HepG2 (cell line): Measurements from ENCODE around the gene HSD11B2. TPM values are rescaled to one million over a fixed set of nuclear protein-coding genes. Genes with fewer than 3 reads are reported as not detected.

Experiments
- ATAC-seq: fragments of 200-7000 bp; cut with Tn5 transposase; 3 replicates; pipeline ENCODE4 v1.9.1; 2020; ENCODE audit warnings: mild to moderate bottlenecking, moderate library complexity
- BruUV-seq: library from RNA; stranded (reverse); fragments of 400-500 nt; replicated peaks from 2 replicates; lab custom pipeline; 2021; lab: Mats Ljungman, UMichigan
- CTCF ChIA-PET: fragments of 300-600 bp; formaldehyde crosslinking; extraction: SDS; loops from one replicate; lab custom pipeline; 2021; ENCODE audit warnings: low total read pairs, inconsistent platforms, low intra/inter-chr PET ratio; lab: Yijun Ruan, JAX
- POLR2A ChIA-PET: fragments of 350-600 bp; sonication (Branson Sonifier 250); formaldehyde crosslinking; loops from one replicate; lab custom pipeline; 2020; ENCODE audit warnings: antibody characterized with exemption, inconsistent platforms; lab: Yijun Ruan, JAX
- DNase-seq: peaks from one replicate; pipeline ENCODE4 v3.0.0-alpha.2; 2015; ENCODE audit warnings: low spot score
- FAIRE-seq: peaks from 3 replicates; lab custom pipeline; 2011; peaks lifted over from hg19 to GRCh38; lab: Jason Lieb, UNC
- H2AFZ ChIP-seq: one replicate; pipeline ENCODE4 v1.6.1; 2011; ENCODE audit warnings: low read length, inconsistent platforms
- H3K27ac ChIP-seq: fragments of 300-600 bp; 3 replicates; pipeline ENCODE4 v1.8.0; 2011; ENCODE audit warnings: mixed run types, mild to moderate bottlenecking, mixed read lengths, low read length, inconsistent platforms; ENCODE audit not compliant: insufficient read depth; ENCODE audit errors: extremely low read length
- H3K27me3 ChIP-seq, 2 experiments: fragments of 200-600 bp in 1 of 2; 2 replicates in 1 of 2; 3 replicates in 1 of 2; pipeline versions ENCODE4 v1.6.0 to v1.8.0; 2011; ENCODE audit warnings: low read length in 2 of 2, mild to moderate bottlenecking in 2 of 2, moderate library complexity in 2 of 2, inconsistent platforms in 1 of 2; ENCODE audit not compliant: insufficient read depth in 2 of 2, control insufficient read depth in 1 of 2
- H3K36me3 ChIP-seq, 2 experiments: fragments of 200-600 bp in 1 of 2; replicated peaks in 1 of 2; 2 replicates in 1 of 2; 3 replicates in 1 of 2; pipeline versions ENCODE4 v1.5.1 to v1.8.0; 2011; ENCODE audit warnings: low read length in 2 of 2, inconsistent platforms in 1 of 2; ENCODE audit not compliant: insufficient read depth in 2 of 2, control insufficient read depth in 1 of 2
- H3K4me1 ChIP-seq: 2 replicates; pipeline ENCODE4 v1.5.1; 2012; ENCODE audit warnings: low read length, inconsistent platforms; ENCODE audit not compliant: insufficient read depth
- H3K4me2 ChIP-seq: 2 replicates; pipeline ENCODE4 v1.6.0; 2011; ENCODE audit warnings: low read depth, low read length, inconsistent platforms
- H3K4me3 ChIP-seq, 3 experiments: fragments of 200-600 bp in 1 of 3; sonication (generic), shearing (Covaris generic) in 1 of 3; replicated peaks in 1 of 3; 2 replicates each; pipeline ENCODE4 v1.5.1; 2011 to 2016; ENCODE audit warnings: low read length in 3 of 3, inconsistent platforms in 2 of 3, low read depth in 2 of 3, mild to moderate bottlenecking in 2 of 3, control low read depth in 1 of 3, mixed read lengths in 1 of 3; ENCODE audit not compliant: insufficient read depth in 1 of 3
- H3K79me2 ChIP-seq: one replicate; pipeline ENCODE4 v1.6.1; 2011; ENCODE audit warnings: low read length, inconsistent platforms; ENCODE audit not compliant: insufficient read depth
- H3K9ac ChIP-seq: 2 replicates; pipeline ENCODE4 v1.6.0; 2011; ENCODE audit warnings: mild to moderate bottlenecking, low read depth, low read length, inconsistent platforms; ENCODE audit not compliant: insufficient read depth
- H3K9me3 ChIP-seq: 2 replicates; pipeline ENCODE4 v1.5.1; 2012; ENCODE audit warnings: mild to moderate bottlenecking, low read length
- H4K20me1 ChIP-seq: 2 replicates; pipeline ENCODE4 v1.6.0; 2011; ENCODE audit warnings: inconsistent platforms, mild to moderate bottlenecking, low read length, moderate library complexity; ENCODE audit not compliant: insufficient read depth
- CC2D1A ChIP-seq: sonication (generic); formaldehyde crosslinking; IDR thresholded peaks from 2 replicates; pipeline ENCODE4 v1.8.1; 2023; ENCODE audit warnings: mild to moderate bottlenecking, missing genetic modification reagents
- CENPX ChIP-seq: sonication (generic); formaldehyde crosslinking; IDR thresholded peaks from 2 replicates; pipeline ENCODE4 v1.9.0; 2021; ENCODE audit warnings: mild to moderate bottlenecking, missing genetic modification reagents, moderate library complexity
- MEF2D ChIP-seq: sonication (generic); formaldehyde crosslinking; IDR thresholded peaks from 2 replicates; pipeline ENCODE4 v1.5.1; 2020; ENCODE audit warnings: mild to moderate bottlenecking, missing genetic modification reagents
- MXI1 ChIP-seq: IDR thresholded peaks from 3 replicates; pipeline ENCODE4 v1.6.1; 2012; ENCODE audit warnings: low read depth, low read length, inconsistent platforms, borderline replicate concordance
- PHF20 ChIP-seq: sonication (generic); formaldehyde crosslinking; IDR thresholded peaks from 2 replicates; pipeline ENCODE4 v1.5.0; 2020; ENCODE audit warnings: mild to moderate bottlenecking, missing genetic modification reagents
- SRSF4 ChIP-seq: fragments of 200-400 bp; formaldehyde crosslinking; IDR thresholded peaks from one replicate; pipeline ENCODE4 v1.6.1; 2018; ENCODE audit warnings: mild to moderate bottlenecking, low read depth, low read length, moderate library complexity; ENCODE audit not compliant: poor library complexity, severe bottlenecking
- TARDBP ChIP-seq: sonication (generic); formaldehyde crosslinking; IDR thresholded peaks from 2 replicates; pipeline ENCODE4 v1.8.0; 2022; ENCODE audit warnings: mild to moderate bottlenecking, missing genetic modification reagents
- ZNF317 ChIP-seq: sonication (generic); formaldehyde crosslinking; IDR thresholded peaks from 2 replicates; pipeline ENCODE4 v1.5.0; 2020; ENCODE audit warnings: mild to moderate bottlenecking, missing genetic modification reagents
- ZNF441 ChIP-seq: sonication (generic); formaldehyde crosslinking; IDR thresholded peaks from 2 replicates; pipeline ENCODE4 v1.7.0; 2021; ENCODE audit warnings: missing genetic modification reagents, borderline replicate concordance
- ZNF660 ChIP-seq: sonication (generic); formaldehyde crosslinking; IDR thresholded peaks from 2 replicates; pipeline ENCODE4 v1.5.1; 2020; ENCODE audit warnings: mild to moderate bottlenecking, low read depth, missing genetic modification reagents, borderline replicate concordance
- WGBS: methylation state at CpG from one replicate; pipeline ENCODE4 v1.1.6; 2017; ENCODE audit warnings: low lambda C conversion rate; 5-methylcytosine and 5-hydroxymethylcytosine counted together
- in situ Hi-C: cut with HindIII; loops from 2 replicates; pipeline ENCODE4 v1.10.0; 2017; ENCODE audit warnings: low pct_unique_long_range_greater_than_20kb; ENCODE audit not compliant: extremely low pct_ligation_motif_present
- intact Hi-C: fragments of 100-400 bp; cut with micrococcal nuclease; formaldehyde crosslinking; loops from one replicate; pipeline ENCODE4 v1.10.0; 2022; ENCODE audit not compliant: unreplicated experiment
- polyA plus RNA-seq, 8 experiments: library from polyadenylated mRNA; depleted of rRNA in 3 of 8; stranded (reverse) in 7 of 8; unstranded in 1 of 8; fragments of >200 nt; fragmentation: Illumina TruSeq in 4 of 8; extraction: Trizol in 4 of 8; gene quantifications; 2 replicates each; pipeline versions ENCODE4 v1.2.1 to v1.2.3, GENCODE V29; 2011 to 2016; ENCODE audit warnings: low read depth in 4 of 8, missing spikeins in 1 of 8, mixed read lengths in 1 of 8; ENCODE audit not compliant: insufficient read depth in 1 of 8
- total RNA-seq, 5 experiments: library from RNA; depleted of rRNA; stranded (reverse); fragments of >200 nt; fragmentation: Illumina TruSeq; extraction: Trizol; gene quantifications; 2 replicates each; pipeline ENCODE4 v1.2.3, GENCODE V29; 2016; ENCODE audit warnings: low read depth in 1 of 5
- TF ChIP-seq, protein P1 (sequence below): sonication (generic); formaldehyde crosslinking; IDR thresholded peaks from 2 replicates; pipeline ENCODE4 v1.8.0; 2022; ENCODE audit warnings: mild to moderate bottlenecking, missing genetic modification reagents; ENCODE audit not compliant: insufficient replicate concordance

HSD11B2 gene
- total and polyA plus RNA-seq, 2 of the 13 experiments (the other 11 are each of a cell fraction or from before 2014, with no cell fraction given) = 8.9 to 13.6 TPM

DNA sequence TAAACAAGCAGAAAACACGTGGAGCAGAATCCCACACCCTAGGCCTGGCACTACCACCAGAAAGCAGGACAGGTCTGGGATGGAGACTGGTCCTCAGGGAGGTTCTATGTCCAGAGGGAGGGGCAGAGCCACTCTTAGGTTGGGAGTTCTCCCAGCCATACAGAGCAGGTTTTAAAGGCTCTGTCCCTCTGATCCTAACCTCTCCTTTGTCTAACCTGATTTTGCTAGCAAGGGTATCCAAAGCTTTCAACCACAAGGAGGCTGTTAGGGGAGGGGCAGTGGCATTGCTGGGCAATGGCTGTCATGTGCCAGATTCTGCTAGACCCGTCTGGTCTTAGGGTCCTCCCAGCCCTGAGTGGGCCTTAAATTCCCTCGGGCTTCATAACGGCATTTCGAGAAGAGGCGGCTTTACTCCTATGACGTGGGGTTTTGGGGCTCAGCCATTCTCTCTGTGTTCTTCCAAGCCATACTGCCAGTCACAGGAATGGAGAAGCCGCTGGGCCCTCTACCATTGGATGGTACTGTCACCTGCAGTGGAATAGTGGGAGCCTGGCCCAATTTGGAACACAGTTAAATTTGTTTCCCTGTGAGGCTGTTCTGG lies 43.3 kb upstream of the HSD11B2 start:
- in situ Hi-C loops = no loop called here
- DNase-seq = no peak
- Histone ChIP-seq H3K27ac (no peak overlapping the region), H3K4me1 (peaks cover 2% of the 10 kb centered on the region), H2AFZ (no peak overlapping the region), H3K9me3 (no peaks in the 10 kb centered on the region), H3K36me3 (no peaks in the 10 kb centered on the region), H3K4me3 (no peak overlapping the region), H3K4me2 (no peak overlapping the region), H3K79me2 (no peaks in the 10 kb centered on the region), H3K9ac (no peak overlapping the region), H3K27me3 (peaks cover 9 to 67% of the 10 kb centered on the region in 2 experiments; a peak in 4 of 5 replicates), H4K20me1 (no peaks in the 10 kb centered on the region)
- CTCF ChIA-PET = no interaction called here
- ATAC-seq = no peak
- intact Hi-C loops = no loop called here
- POLR2A ChIA-PET = no interaction called here
- TF ChIP-seq, protein P1, sequence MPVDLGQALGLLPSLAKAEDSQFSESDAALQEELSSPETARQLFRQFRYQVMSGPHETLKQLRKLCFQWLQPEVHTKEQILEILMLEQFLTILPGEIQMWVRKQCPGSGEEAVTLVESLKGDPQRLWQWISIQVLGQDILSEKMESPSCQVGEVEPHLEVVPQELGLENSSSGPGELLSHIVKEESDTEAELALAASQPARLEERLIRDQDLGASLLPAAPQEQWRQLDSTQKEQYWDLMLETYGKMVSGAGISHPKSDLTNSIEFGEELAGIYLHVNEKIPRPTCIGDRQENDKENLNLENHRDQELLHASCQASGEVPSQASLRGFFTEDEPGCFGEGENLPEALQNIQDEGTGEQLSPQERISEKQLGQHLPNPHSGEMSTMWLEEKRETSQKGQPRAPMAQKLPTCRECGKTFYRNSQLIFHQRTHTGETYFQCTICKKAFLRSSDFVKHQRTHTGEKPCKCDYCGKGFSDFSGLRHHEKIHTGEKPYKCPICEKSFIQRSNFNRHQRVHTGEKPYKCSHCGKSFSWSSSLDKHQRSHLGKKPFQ (CRISPR knock-in tag) = no peak
- no peak for TF ChIP-seq ZNF660
- no peak for TF ChIP-seq PHF20 (CRISPR knock-in tag)
- no peak for TF ChIP-seq CENPX (CRISPR knock-in tag)
- no peak for TF ChIP-seq SRSF4
- TF ChIP-seq CC2D1A (CRISPR knock-in tag) = no peak
- no peak for TF ChIP-seq MEF2D (CRISPR knock-in tag)
- TF ChIP-seq ZNF317 (CRISPR knock-in tag) = no peak
- TF ChIP-seq MXI1 = no peak
- TF ChIP-seq TARDBP = no peak
- TF ChIP-seq ZNF441 (CRISPR knock-in tag) = no peak
- no TSS peak for BruUV-seq
- FAIRE-seq = no peak
- 41% methylated on average over 4 of the region's 8 CpGs for WGBS
